HepG2 (cell line): ENCODE results near the gene PRKAR1B. TPM values are rescaled to one million over a fixed set of nuclear protein-coding genes. Genes with fewer than 3 reads are reported as not detected.

Experiments
- ARNT2 ChIP-seq: sonication (generic); formaldehyde crosslinking; IDR thresholded peaks from 2 replicates; pipeline ENCODE4 v1.8.0; 2022; ENCODE audit warnings: mild to moderate bottlenecking, low read depth, missing genetic modification reagents, moderate library complexity
- CCDC6 ChIP-seq: sonication (generic); formaldehyde crosslinking; IDR thresholded peaks from 2 replicates; pipeline ENCODE4 v1.8.1; 2022; ENCODE audit warnings: mild to moderate bottlenecking, missing genetic modification reagents, moderate library complexity
- CHD4 ChIP-seq: fragments of 200-600 bp; sonication (generic); IDR thresholded peaks from 2 replicates; pipeline ENCODE4 v1.7.0; 2017; ENCODE audit warnings: mild to moderate bottlenecking, low read length, borderline replicate concordance
- ELF1 ChIP-seq: sonication (generic); formaldehyde crosslinking; IDR thresholded peaks from 2 replicates; pipeline ENCODE4 v1.4.0; 2020; ENCODE audit warnings: missing genetic modification reagents
- HIC2 ChIP-seq: sonication (generic); formaldehyde crosslinking; IDR thresholded peaks from 2 replicates; pipeline ENCODE4 v1.9.0; 2022; ENCODE audit warnings: low read depth, missing genetic modification reagents
- KDM6A ChIP-seq: IDR thresholded peaks from 2 replicates; pipeline ENCODE4 v1.6.1; 2016; ENCODE audit warnings: low read depth
- PRDM15 ChIP-seq: sonication (generic); formaldehyde crosslinking; IDR thresholded peaks from 2 replicates; pipeline ENCODE4 v1.4.0; 2020; ENCODE audit warnings: missing genetic modification reagents
- RAD51 ChIP-seq: fragments of 450-650 bp; IDR thresholded peaks from 2 replicates; pipeline ENCODE4 v1.6.1; 2016; ENCODE audit warnings: borderline replicate concordance
- SMAD1 ChIP-seq: sonication (generic); formaldehyde crosslinking; IDR thresholded peaks from 2 replicates; pipeline ENCODE4 v1.4.0; 2020; ENCODE audit warnings: missing genetic modification reagents, low read depth, mild to moderate bottlenecking, borderline replicate concordance
- ZBTB39 ChIP-seq: sonication (generic); formaldehyde crosslinking; IDR thresholded peaks from 2 replicates; pipeline ENCODE4 v1.5.0; 2020; ENCODE audit warnings: missing genetic modification reagents
- ZFP36 ChIP-seq: fragments of 150-350 bp; IDR thresholded peaks from 2 replicates; pipeline ENCODE4 v1.6.1; 2018; ENCODE audit warnings: borderline replicate concordance, low read length, low read depth; ENCODE audit not compliant: partially characterized antibody
- ZFP91 ChIP-seq: sonication (generic); formaldehyde crosslinking; IDR thresholded peaks from 2 replicates; pipeline ENCODE4 v1.9.0; 2022; ENCODE audit warnings: missing genetic modification reagents, mild to moderate bottlenecking, borderline replicate concordance
- ZNF12 ChIP-seq: sonication (generic); formaldehyde crosslinking; IDR thresholded peaks from 2 replicates; pipeline ENCODE4 v1.5.0; 2020; ENCODE audit warnings: missing genetic modification reagents
- ZNF280D ChIP-seq: sonication (generic); formaldehyde crosslinking; IDR thresholded peaks from 2 replicates; pipeline ENCODE4 v1.5.1; 2020; ENCODE audit warnings: mild to moderate bottlenecking, missing genetic modification reagents
- ZNF441 ChIP-seq: sonication (generic); formaldehyde crosslinking; IDR thresholded peaks from 2 replicates; pipeline ENCODE4 v1.7.0; 2021; ENCODE audit warnings: missing genetic modification reagents, borderline replicate concordance
- ZNF547 ChIP-seq: sonication (generic); formaldehyde crosslinking; IDR thresholded peaks from 2 replicates; pipeline ENCODE4 v1.5.1; 2020; ENCODE audit warnings: mild to moderate bottlenecking, missing genetic modification reagents
- ZNF563 ChIP-seq: sonication (generic); formaldehyde crosslinking; IDR thresholded peaks from 2 replicates; pipeline ENCODE4 v1.8.0; 2022; ENCODE audit warnings: mild to moderate bottlenecking, moderate library complexity, missing genetic modification reagents
- polyA plus RNA-seq, 8 experiments: library from polyadenylated mRNA; depleted of rRNA in 3 of 8; stranded (reverse) in 7 of 8; unstranded in 1 of 8; fragments of >200 nt; fragmentation: Illumina TruSeq in 4 of 8; extraction: Trizol in 4 of 8; gene quantifications; 2 replicates each; pipeline versions ENCODE4 v1.2.1 to v1.2.3, GENCODE V29; 2011 to 2016; ENCODE audit warnings: low read depth in 4 of 8, missing spikeins in 1 of 8, mixed read lengths in 1 of 8; ENCODE audit not compliant: insufficient read depth in 1 of 8
- total RNA-seq, 5 experiments: library from RNA; depleted of rRNA; stranded (reverse); fragments of >200 nt; fragmentation: Illumina TruSeq; extraction: Trizol; gene quantifications; 2 replicates each; pipeline ENCODE4 v1.2.3, GENCODE V29; 2016; ENCODE audit warnings: low read depth in 1 of 5

PRKAR1B gene
- total and polyA plus RNA-seq, 2 of the 13 experiments (the other 11 are each of a cell fraction or from before 2014, with no cell fraction given) = 7.9 to 28.2 TPM

- TF ChIP-seq ZNF280D (CRISPR knock-in tag) = peak; percentile 78; the same call in 1 of the 2 replicates
- peak; percentile 41; the same call in 1 of the 2 replicates for TF ChIP-seq ZNF547
- no peak for TF ChIP-seq SMAD1 (CRISPR knock-in tag)
- TF ChIP-seq KDM6A (CRISPR knock-in tag) = peak; percentile 69
- no peak for TF ChIP-seq ZBTB39 (CRISPR knock-in tag)
- TF ChIP-seq ZNF563 (CRISPR knock-in tag) = no peak
- TF ChIP-seq PRDM15 (CRISPR knock-in tag) = no peak
- no peak; the same call in 1 of the 2 replicates for TF ChIP-seq ARNT2
- TF ChIP-seq ZFP36 = no peak
- TF ChIP-seq ZFP91 = peak; percentile 66; the same call in 1 of the 2 replicates
- TF ChIP-seq ELF1 (CRISPR knock-in tag) = no peak
- no peak for TF ChIP-seq ZNF441 (CRISPR knock-in tag)
- peak; percentile 93 for TF ChIP-seq CCDC6 (CRISPR knock-in tag)
- no peak for TF ChIP-seq HIC2 (CRISPR knock-in tag)
- peak; percentile 70; the same call in 1 of the 2 replicates for TF ChIP-seq ZNF12 (CRISPR knock-in tag)
- TF ChIP-seq CHD4 = no peak
- no peak for TF ChIP-seq RAD51
Measured at GRCh38 chr7:503575-504111, 223.4 kb downstream of the PRKAR1B start (continued).
